SK-N-SH (cell line): ENCODE measurements around the gene SLC9A8.

Source experiments
- ELF1 ChIP-seq: IDR thresholded peaks from 2 replicates; pipeline ENCODE4 v1.4.0; 2012
- EZH2phosphoT487 ChIP-seq: fragments of 200-600 bp; sonication (generic); IDR thresholded peaks from 2 replicates; pipeline ENCODE4 v1.6.1; 2017; ENCODE audit warnings: low read depth, mixed run types, mild to moderate bottlenecking, antibody characterized with exemption, moderate library complexity, borderline replicate concordance
- GABPA ChIP-seq: IDR thresholded peaks from 2 replicates; pipeline ENCODE4 v1.4.0; 2012; ENCODE audit warnings: low read depth, mild to moderate bottlenecking
- POLR2AphosphoS5 ChIP-seq: IDR thresholded peaks from 2 replicates; pipeline ENCODE4 v1.6.1; 2012; ENCODE audit warnings: low read depth, low read length
- RAD21 ChIP-seq: IDR thresholded peaks from 2 replicates; pipeline ENCODE4 v1.6.1; 2012; ENCODE audit warnings: mild to moderate bottlenecking, low read length
- RFX5 ChIP-seq: IDR thresholded peaks from 2 replicates; pipeline ENCODE4 v1.6.1; 2012; ENCODE audit warnings: mild to moderate bottlenecking, improper control_type of control experiment, low read length
- SMC3 ChIP-seq: IDR thresholded peaks from 2 replicates; pipeline ENCODE4 v1.6.1; 2012; ENCODE audit warnings: low read depth, low read length, improper control_type of control experiment
- TF ChIP-seq, protein P1 (sequence below): fragments of 200-600 bp; sonication (generic); IDR thresholded peaks from 2 replicates; pipeline ENCODE4 v1.6.1; 2017; ENCODE audit warnings: antibody characterized with exemption, mild to moderate bottlenecking, moderate library complexity

DNA sequence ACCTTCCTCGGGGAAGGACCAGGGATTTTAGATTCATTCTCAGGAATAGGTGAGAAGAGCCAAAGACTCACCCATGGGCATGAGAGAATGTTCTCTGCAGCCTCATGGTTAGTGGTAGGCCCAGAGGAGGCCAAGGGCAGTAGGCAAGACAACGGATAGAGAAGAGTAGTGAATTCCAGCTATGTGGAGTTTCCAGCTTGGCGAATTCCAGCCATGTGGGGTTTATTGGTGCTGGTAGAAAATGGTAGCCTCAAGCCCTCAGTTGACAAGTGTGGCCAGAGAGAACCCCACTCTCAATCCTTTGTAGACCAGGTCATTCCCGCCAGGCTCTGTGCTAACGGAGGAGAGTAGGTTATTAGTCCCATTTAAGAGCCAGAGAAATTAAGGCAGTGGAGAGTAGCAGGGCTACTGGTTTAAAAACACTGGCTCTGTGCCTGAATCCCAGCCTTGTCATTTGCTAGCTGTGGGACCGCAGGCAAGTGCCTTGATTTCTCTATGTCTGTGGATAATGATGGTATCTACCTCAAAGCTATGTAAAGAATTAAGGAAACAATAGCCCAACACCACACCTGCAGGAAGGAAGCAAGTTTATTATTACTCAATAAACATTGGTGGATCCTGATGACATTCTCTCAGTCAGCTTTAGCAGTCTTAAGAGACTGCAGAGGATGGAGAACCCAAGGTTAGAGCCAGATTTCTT is 2.0 kb upstream of the SLC9A8 start:
- TF ChIP-seq, protein P1, sequence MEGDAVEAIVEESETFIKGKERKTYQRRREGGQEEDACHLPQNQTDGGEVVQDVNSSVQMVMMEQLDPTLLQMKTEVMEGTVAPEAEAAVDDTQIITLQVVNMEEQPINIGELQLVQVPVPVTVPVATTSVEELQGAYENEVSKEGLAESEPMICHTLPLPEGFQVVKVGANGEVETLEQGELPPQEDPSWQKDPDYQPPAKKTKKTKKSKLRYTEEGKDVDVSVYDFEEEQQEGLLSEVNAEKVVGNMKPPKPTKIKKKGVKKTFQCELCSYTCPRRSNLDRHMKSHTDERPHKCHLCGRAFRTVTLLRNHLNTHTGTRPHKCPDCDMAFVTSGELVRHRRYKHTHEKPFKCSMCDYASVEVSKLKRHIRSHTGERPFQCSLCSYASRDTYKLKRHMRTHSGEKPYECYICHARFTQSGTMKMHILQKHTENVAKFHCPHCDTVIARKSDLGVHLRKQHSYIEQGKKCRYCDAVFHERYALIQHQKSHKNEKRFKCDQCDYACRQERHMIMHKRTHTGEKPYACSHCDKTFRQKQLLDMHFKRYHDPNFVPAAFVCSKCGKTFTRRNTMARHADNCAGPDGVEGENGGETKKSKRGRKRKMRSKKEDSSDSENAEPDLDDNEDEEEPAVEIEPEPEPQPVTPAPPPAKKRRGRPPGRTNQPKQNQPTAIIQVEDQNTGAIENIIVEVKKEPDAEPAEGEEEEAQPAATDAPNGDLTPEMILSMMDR = no peak
- TF ChIP-seq POLR2AphosphoS5 (no peak), RAD21 (no peak), EZH2phosphoT487 (no peak), RFX5 (no peak), ELF1 (no peak), GABPA (no peak), SMC3 (no peak)
